Measurements from ENCODE around the gene SLCO1B1. TPM values are rescaled to one million over a fixed set of nuclear protein-coding genes. Genes with fewer than 3 reads are reported as not detected.

The SLCO1B1 gene
- total and polyA plus RNA-seq, 12 donors, result 0.28 TPM; not detected in 11

DNA sequence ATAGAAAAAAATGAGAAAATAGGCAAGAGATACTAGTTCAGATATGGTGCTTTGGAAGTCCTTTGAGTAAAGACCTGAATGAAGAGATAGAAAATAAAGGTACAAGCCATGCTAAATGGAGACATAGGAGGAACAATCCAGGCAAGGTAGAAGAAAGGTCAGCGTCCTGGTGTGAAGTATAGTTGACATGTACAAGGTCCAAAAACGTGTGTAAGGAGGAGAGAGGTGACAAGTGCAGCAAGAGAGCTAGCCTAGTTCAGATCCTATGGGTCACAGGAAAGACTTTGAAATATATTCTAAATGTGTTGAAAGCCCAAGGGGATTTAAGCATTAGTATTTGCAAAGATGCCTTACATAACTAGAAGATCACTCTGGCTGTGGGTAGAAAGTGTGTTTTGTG lies 88.2 kb downstream of the SLCO1B1 start:
- ATAC-seq (no peak), DNase-seq (no peak)
- intact Hi-C loops (cut with DNase I), result no loop called here
- no peaks in the 10 kb centered on the region for H3K27me3 ChIP-seq
- no peaks in the 10 kb centered on the region for H3K36me3 ChIP-seq
- H3K27ac ChIP-seq, result no peak overlapping the region
- TF ChIP-seq CTCF (IDR thresholded peaks at IDR 0.05), result no peak
- no peak overlapping the region for H3K4me3 ChIP-seq
- WGBS, 2 donors, result 38 to 47% methylated on average over 2 of the region's 2 CpGs
- H3K9me3 ChIP-seq, result no peaks in the 10 kb centered on the region
- no peaks in the 10 kb centered on the region for H3K4me1 ChIP-seq

- DNase-seq (no peak), ATAC-seq (no peak)
- no peak for TF ChIP-seq CTCF (IDR thresholded peaks at IDR 0.05)
- Histone ChIP-seq H3K4me1 (no peaks in the 10 kb centered on the region), H3K9me3 (no peaks in the 10 kb centered on the region), H3K27me3 (no peaks in the 10 kb centered on the region), H3K4me3 (no peak overlapping the region), H3K36me3 (no peaks in the 10 kb centered on the region), H3K27ac (no peak overlapping the region)
- intact Hi-C loops (cut with DNase I), result no loop called here
- 76 to 78% methylated on average over 3 of the region's 3 CpGs for WGBS, 2 donors
These were observed 89.3 kb downstream of the SLCO1B1 start for GRCh38 chr12:21220266-21220665.

DNA sequence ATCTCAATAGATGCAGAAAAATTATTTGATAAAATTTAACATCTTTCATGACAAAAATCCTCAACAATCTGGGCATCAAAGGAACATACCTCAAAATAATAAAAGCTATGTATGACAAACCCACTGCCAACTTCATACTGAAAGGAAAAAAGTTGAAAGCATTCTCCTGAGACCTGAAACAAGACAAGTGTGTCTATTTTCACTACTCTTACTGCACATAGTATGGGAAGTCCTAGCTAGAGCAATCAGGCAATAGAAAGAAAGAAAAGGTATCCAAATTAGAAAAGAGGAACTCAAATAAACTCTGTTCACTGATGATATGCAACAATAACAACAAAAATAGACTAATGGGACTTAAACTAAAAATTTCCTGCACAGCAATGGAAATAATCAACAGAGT lies 90.1 kb downstream of the SLCO1B1 start:
- no peak for TF ChIP-seq CTCF (IDR thresholded peaks at IDR 0.05)
- Histone ChIP-seq H3K27me3 (no peaks in the 10 kb centered on the region), H3K4me1 (no peaks in the 10 kb centered on the region), H3K36me3 (no peaks in the 10 kb centered on the region), H3K4me3 (no peak overlapping the region), H3K9me3 (no peaks in the 10 kb centered on the region), H3K27ac (no peak overlapping the region)
- no peak for DNase-seq
- intact Hi-C loops (cut with DNase I), result no loop called here
- ATAC-seq, result no peak

DNA sequence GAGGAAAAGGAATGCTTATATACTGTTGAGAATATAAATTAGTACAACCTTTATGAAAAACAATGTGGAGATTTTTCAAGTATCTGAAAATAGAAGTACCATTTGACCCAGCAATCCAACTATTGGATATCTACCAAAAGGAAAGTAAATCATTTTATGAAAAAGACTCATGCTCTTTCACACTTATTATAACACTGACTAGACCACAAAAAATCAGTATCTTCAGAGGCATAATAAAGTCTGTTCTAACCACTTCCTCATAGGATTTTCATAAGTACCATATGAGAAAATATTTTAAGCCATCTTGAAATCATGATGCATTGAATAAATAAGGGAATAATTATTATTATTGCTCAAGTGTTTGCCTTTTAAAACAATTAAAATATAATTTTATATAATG lies 90.8 kb downstream of the SLCO1B1 start:
- DNase-seq, result no peak
- TF ChIP-seq CTCF (IDR thresholded peaks at IDR 0.05), result no peak
- no peaks in the 10 kb centered on the region for H3K9me3 ChIP-seq
- no peak for ATAC-seq
- H3K27ac ChIP-seq, result no peak overlapping the region
- no peaks in the 10 kb centered on the region for H3K27me3 ChIP-seq
- intact Hi-C loops (cut with DNase I), result no loop called here
- H3K4me1 ChIP-seq, result no peaks in the 10 kb centered on the region
- no peaks in the 10 kb centered on the region for H3K36me3 ChIP-seq
- no peak overlapping the region for H3K4me3 ChIP-seq

DNA sequence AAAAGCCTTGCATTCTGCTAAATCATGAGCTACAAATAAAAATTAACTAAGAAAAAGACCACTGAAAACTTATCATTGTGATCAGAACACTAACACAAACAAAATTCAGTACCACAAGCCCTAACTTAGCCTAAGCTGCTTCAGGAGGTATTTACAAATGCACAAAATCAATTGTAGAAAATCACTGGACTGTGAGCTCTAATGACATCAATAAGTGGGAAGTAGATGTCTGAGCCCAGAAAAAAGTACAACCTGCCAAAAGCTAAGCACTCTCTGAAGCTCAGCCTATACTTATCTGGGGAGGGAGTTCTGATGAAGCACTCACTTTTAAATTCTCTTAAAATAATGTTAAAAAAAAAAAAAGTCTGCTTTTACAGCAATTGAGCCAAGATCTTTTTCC lies 92.9 kb downstream of the SLCO1B1 start:
- H3K27me3 ChIP-seq, result no peaks in the 10 kb centered on the region
- no peaks in the 10 kb centered on the region for H3K36me3 ChIP-seq
- no peak for TF ChIP-seq CTCF (IDR thresholded peaks at IDR 0.05)
- H3K4me3 ChIP-seq, result no peak overlapping the region
- H3K27ac ChIP-seq, result no peak overlapping the region
- DNase-seq (no peak), ATAC-seq (no peak)
- H3K9me3 ChIP-seq, result no peaks in the 10 kb centered on the region
- H3K4me1 ChIP-seq, result no peaks in the 10 kb centered on the region
- intact Hi-C loops (cut with DNase I), result no loop called here
